ENCODE measurements around the gene AIFM2. TPM values are rescaled to one million over a fixed set of nuclear protein-coding genes. Genes with fewer than 3 reads are reported as not detected.

The AIFM2 gene
- total and polyA plus RNA-seq, 2 donors (not counting 3 experiments of a cell fraction or from before 2014, with no cell fraction given) = 6.9 to 8.7 TPM

DNA sequence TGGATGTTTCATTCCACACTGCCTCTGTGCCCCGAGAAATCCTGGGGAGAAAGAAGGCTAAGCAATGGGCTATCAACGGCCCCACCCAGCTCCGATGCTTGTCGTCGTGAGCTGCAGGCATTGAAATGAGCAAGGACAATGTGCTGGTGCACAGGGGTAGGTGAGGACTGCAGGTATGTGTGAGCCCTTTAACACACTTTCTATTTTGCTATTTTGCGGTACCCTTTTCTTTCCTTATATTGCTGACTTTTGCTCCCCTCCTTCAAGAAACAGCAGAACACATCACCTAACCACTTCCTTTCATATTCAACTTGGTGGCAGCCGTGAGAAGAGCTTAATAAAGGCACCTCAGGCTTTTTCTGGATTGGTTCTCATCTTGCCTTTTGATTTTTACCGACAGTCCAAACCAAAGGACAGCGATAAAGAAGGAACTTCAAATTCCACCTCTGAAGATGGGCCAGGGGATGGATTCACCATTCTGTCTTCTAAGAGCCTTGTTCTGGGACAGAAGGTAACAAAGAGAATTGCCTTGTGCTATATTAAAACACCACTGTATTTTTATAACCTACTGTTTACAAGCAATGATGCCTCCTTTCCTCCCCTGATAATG, 39.2 kb downstream of the AIFM2 start:
- Histone ChIP-seq H3K79me2 (ENCODE audit: control insufficient read depth, insufficient read depth, low read length) (no peaks in the 10 kb centered on the region), H3K36me3 (ENCODE audit: control insufficient read depth in 2 of 2, extremely low read depth in 1 of 2, insufficient read depth in 2 of 2, low read length in 2 of 2) (no peaks in the 10 kb centered on the region), H3K27ac (ENCODE audit: insufficient read depth, low read depth, low read length) (no peak overlapping the region), H3K4me2 (ENCODE audit: insufficient read depth, low read length) (no peak overlapping the region), H4K20me1 (replicated peaks; ENCODE audit: control insufficient read depth, extremely low read depth, insufficient read depth, low read length) (no peaks in the 10 kb centered on the region), H2AFZ (ENCODE audit: low read depth, low read length) (no peak overlapping the region), H3K27me3 (ENCODE audit: control insufficient read depth in 2 of 2, insufficient read depth in 2 of 2, low read length in 2 of 2) (peaks cover 12 to 40% of the 10 kb centered on the region in 2 experiments), H3K4me1 (ENCODE audit: control insufficient read depth, extremely low read depth, insufficient read depth, low read length) (no peaks in the 10 kb centered on the region), H3K9me1 (replicated peaks; ENCODE audit: control insufficient read depth, extremely low read depth, insufficient read depth, low read length) (no peaks in the 10 kb centered on the region), H3K9me3 (replicated peaks; ENCODE audit: control insufficient read depth, insufficient read depth, low read length) (no peaks in the 10 kb centered on the region), H3K4me3 (replicated peaks in 1 of 3; ENCODE audit: insufficient read depth in 1 of 3, low read depth in 1 of 3, low read length in 3 of 3) (no peak overlapping the region), H3K9ac (replicated peaks; ENCODE audit: extremely low read depth, insufficient read depth, low read length) (no peak overlapping the region)
- no peak for FAIRE-seq
- no peak for DNase-seq (ENCODE audit: low read depth, low spot score)
- ChIA-PET CTCF (interaction anchor here (1.1 to 4.6 kb wide), 2 partner anchors 14 to 22 kb away, joined by 6 to 30 read pairs; no protein-coding TSS in a partner anchor), POLR2A (no interaction called here)
- intact Hi-C loops (cut with micrococcal nuclease) (no loop called here), dilution Hi-C loops (cut with MboI; ENCODE audit: extremely low pct_ligation_motif_present, low sequenced_read_pairs) (no loop called here)
- BruUV-seq (replicated peaks) = no TSS peak
- TF ChIP-seq, protein P1, sequence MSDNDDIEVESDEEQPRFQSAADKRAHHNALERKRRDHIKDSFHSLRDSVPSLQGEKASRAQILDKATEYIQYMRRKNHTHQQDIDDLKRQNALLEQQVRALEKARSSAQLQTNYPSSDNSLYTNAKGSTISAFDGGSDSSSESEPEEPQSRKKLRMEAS (IDR thresholded peaks at IDR 0.05; ENCODE audit: insufficient read depth, insufficient read length) = no peak
- TF ChIP-seq MYC (IDR thresholded peaks at IDR 0.05; ENCODE audit: low read depth, low read length) (no peak), GATA2 (IDR thresholded peaks at IDR 0.05; ENCODE audit: insufficient read depth, insufficient read length, low read depth, low read length) (no peak), FOS (IDR thresholded peaks at IDR 0.05; ENCODE audit: borderline replicate concordance, insufficient read depth, low read length) (no peak), JUN (IDR thresholded peaks at IDR 0.05; ENCODE audit: borderline replicate concordance, insufficient read depth, insufficient read length, low read depth) (no peak), POLR2A (IDR thresholded peaks at IDR 0.05; ENCODE audit: low read depth, low read length) (no peak), EZH2 (IDR thresholded peaks at IDR 0.05; ENCODE audit: borderline replicate concordance, low read depth, low read length, severe bottlenecking) (no peak), POLR2AphosphoS5 (IDR thresholded peaks at IDR 0.05; ENCODE audit: insufficient read depth, low read depth, low read length) (no peak)
- TF ChIP-seq, protein P2, sequence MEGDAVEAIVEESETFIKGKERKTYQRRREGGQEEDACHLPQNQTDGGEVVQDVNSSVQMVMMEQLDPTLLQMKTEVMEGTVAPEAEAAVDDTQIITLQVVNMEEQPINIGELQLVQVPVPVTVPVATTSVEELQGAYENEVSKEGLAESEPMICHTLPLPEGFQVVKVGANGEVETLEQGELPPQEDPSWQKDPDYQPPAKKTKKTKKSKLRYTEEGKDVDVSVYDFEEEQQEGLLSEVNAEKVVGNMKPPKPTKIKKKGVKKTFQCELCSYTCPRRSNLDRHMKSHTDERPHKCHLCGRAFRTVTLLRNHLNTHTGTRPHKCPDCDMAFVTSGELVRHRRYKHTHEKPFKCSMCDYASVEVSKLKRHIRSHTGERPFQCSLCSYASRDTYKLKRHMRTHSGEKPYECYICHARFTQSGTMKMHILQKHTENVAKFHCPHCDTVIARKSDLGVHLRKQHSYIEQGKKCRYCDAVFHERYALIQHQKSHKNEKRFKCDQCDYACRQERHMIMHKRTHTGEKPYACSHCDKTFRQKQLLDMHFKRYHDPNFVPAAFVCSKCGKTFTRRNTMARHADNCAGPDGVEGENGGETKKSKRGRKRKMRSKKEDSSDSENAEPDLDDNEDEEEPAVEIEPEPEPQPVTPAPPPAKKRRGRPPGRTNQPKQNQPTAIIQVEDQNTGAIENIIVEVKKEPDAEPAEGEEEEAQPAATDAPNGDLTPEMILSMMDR (IDR thresholded peaks at IDR 0.05; ENCODE audit: extremely low read depth in 1 of 2, insufficient read depth in 1 of 2, low read depth in 1 of 2, low read length in 2 of 2) = no peak

Measured in endothelial cell of umbilical vein (primary cell).